Measurements from ENCODE around the gene DCPS. TPM values are rescaled to one million over a fixed set of nuclear protein-coding genes. Genes with fewer than 3 reads are reported as not detected.
"Not testable (repeated sequence)": the region's sequence is repeated elsewhere in the genome, so short reads cannot be mapped to it uniquely, and the experiment has no call there.

DCPS gene
- total RNA-seq (2021) (31.2 and 38.4 TPM in 2 replicates), Bru-seq, nascent RNA (percentile 61 among the genes with signal in this experiment), BruChase-seq, experiment 1, labeled RNA remaining after a 2-hour chase (percentile 56 among the genes with signal in this experiment), BruChase-seq, experiment 2, labeled RNA remaining after a 6-hour chase (percentile 67 among the genes with signal in this experiment)
- long read RNA-seq, transcript DCPS-201 (6 exons, 1,479 nt): major isoform, 9 of 10 reads
- long read RNA-seq, partial matches to known transcripts: 0 of 10 reads
- long read RNA-seq, other reads (novel, unspliced or antisense): 1 of 10 reads

- peak; percentile 94 for DNase-seq (ENCODE audit: low spot score)
- no peaks in the 10 kb centered on the region for H3K9me3 ChIP-seq (ENCODE audit: low read depth, low read length, poor library complexity, severe bottlenecking)
- H3K36me3 ChIP-seq (ENCODE audit: insufficient read depth, low read length, poor library complexity, severe bottlenecking): no peaks in the 10 kb centered on the region
- H3K27ac ChIP-seq (ENCODE audit: low read depth, low read length, poor library complexity, severe bottlenecking): peak within 1 kb of the TSS; percentile 95
- H3K27me3 ChIP-seq (replicated peaks; ENCODE audit: insufficient read depth, low read depth, low read length, poor library complexity): no peaks in the 10 kb centered on the region
- peak within 1 kb of the TSS; percentile 75 for H3K4me3 ChIP-seq (ENCODE audit: low read depth, low read length, poor library complexity, severe bottlenecking)
- TF ChIP-seq EZH2 (IDR thresholded peaks at IDR 0.05; ENCODE audit: borderline replicate concordance, low read depth, low read length, poor library complexity, severe bottlenecking) (no peak), CTCF (conservative IDR thresholded peaks at IDR 0.05; ENCODE audit: low read depth, low read length) (no peak)
- H3K4me1 ChIP-seq (ENCODE audit: insufficient read depth, low read length, poor library complexity, severe bottlenecking): peaks cover 4% of the 10 kb centered on the region
- POLR2A ChIA-PET (ENCODE audit: low non-redundant PET): interaction anchor here (0.6 kb wide), 2 partner anchors 32 to 272 kb away, joined by 3 read pairs; no protein-coding TSS in a partner anchor
- intact Hi-C loops (cut with micrococcal nuclease; ENCODE audit: unreplicated experiment): no loop called here
- no TSS peak for BruUV-seq (replicated peaks)
- CTCF ChIA-PET: interaction anchor here (1.3 kb wide), 1 partner anchor 177 kb away, joined by 3 read pairs; no protein-coding TSS in a partner anchor
Measured at GRCh38 chr11:126303623-126304456, at the start of gene DCPS. Gene DCPS, plus strand, starts transcription at chr11:126304060. Its CDS starts 21 bp downstream, at chr11:126304081.

- no TSS peak for BruUV-seq (replicated peaks)
- H3K9me3 ChIP-seq (ENCODE audit: low read depth, low read length, poor library complexity, severe bottlenecking): no peaks in the 10 kb centered on the region
- no peak overlapping the region for H3K27ac ChIP-seq (ENCODE audit: low read depth, low read length, poor library complexity, severe bottlenecking)
- CTCF ChIA-PET: no interaction called here
- intact Hi-C loops (cut with micrococcal nuclease; ENCODE audit: unreplicated experiment): no loop called here
- no peaks in the 10 kb centered on the region for H3K27me3 ChIP-seq (replicated peaks; ENCODE audit: insufficient read depth, low read depth, low read length, poor library complexity)
- TF ChIP-seq CTCF (conservative IDR thresholded peaks at IDR 0.05; ENCODE audit: low read depth, low read length): no peak
- TF ChIP-seq EZH2 (IDR thresholded peaks at IDR 0.05; ENCODE audit: borderline replicate concordance, low read depth, low read length, poor library complexity, severe bottlenecking): no peak
- H3K4me3 ChIP-seq (ENCODE audit: low read depth, low read length, poor library complexity, severe bottlenecking): no peak overlapping the region
- H3K36me3 ChIP-seq (ENCODE audit: insufficient read depth, low read length, poor library complexity, severe bottlenecking): peaks cover 8% of the 10 kb centered on the region
- no peaks in the 10 kb centered on the region for H3K4me1 ChIP-seq (ENCODE audit: insufficient read depth, low read length, poor library complexity, severe bottlenecking)
- POLR2A ChIA-PET (ENCODE audit: low non-redundant PET): no interaction called here
- no peak for DNase-seq (ENCODE audit: low spot score)
Measured at GRCh38 chr11:126254819-126255218, 49.0 kb upstream of the DCPS start.

GRCh38 chr11:126255507-126255906, 48.4 kb upstream of the DCPS start:
- BruUV-seq (replicated peaks); H3K4me3 ChIP-seq (ENCODE audit: low read depth, low read length, poor library complexity, severe bottlenecking); H3K4me1 ChIP-seq (ENCODE audit: insufficient read depth, low read length, poor library complexity, severe bottlenecking); H3K9me3 ChIP-seq (ENCODE audit: low read depth, low read length, poor library complexity, severe bottlenecking); POLR2A ChIA-PET (ENCODE audit: low non-redundant PET); DNase-seq (ENCODE audit: low spot score); H3K27ac ChIP-seq (ENCODE audit: low read depth, low read length, poor library complexity, severe bottlenecking); intact Hi-C loops (cut with micrococcal nuclease; ENCODE audit: unreplicated experiment); H3K27me3 ChIP-seq (replicated peaks; ENCODE audit: insufficient read depth, low read depth, low read length, poor library complexity); CTCF ChIA-PET; H3K36me3 ChIP-seq (ENCODE audit: insufficient read depth, low read length, poor library complexity, severe bottlenecking): not testable (repeated sequence)
